ENCODE data around the gene TRIM45. TPM values are rescaled to one million over a fixed set of nuclear protein-coding genes. Genes with fewer than 3 reads are reported as not detected.
"Not testable (repeated sequence)": the region's sequence is repeated elsewhere in the genome, so short reads cannot be mapped to it uniquely, and the experiment has no call there.

Gene TRIM45
- total and polyA plus RNA-seq, 2 of the 4 experiments (the other 2 are of a cell fraction), result 2.0 to 5.1 TPM

- Histone ChIP-seq H3K4me1 (ENCODE audit: control insufficient read depth, insufficient read depth, low read length) (peaks cover 3% of the 10 kb centered on the region; the same call in 1 of the 2 replicates), H2AFZ (replicated peaks; ENCODE audit: low read length, poor library complexity) (no peak overlapping the region), H3K14ac (replicated peaks; ENCODE audit: low read depth, low read length) (no peak overlapping the region), H3K36me3 (ENCODE audit: control insufficient read depth, insufficient read depth, low read length) (no peaks in the 10 kb centered on the region), H3K27ac (ENCODE audit: insufficient read depth, low read length) (no peak overlapping the region), H2AK5ac (ENCODE audit: low read depth, low read length) (no peak overlapping the region), H3K18ac (ENCODE audit: low read depth, low read length) (no peak overlapping the region), H3K4ac (ENCODE audit: low read depth, low read length) (no peak overlapping the region), H3K9ac (ENCODE audit: low read depth, low read length) (no peak overlapping the region), H4K91ac (ENCODE audit: insufficient read depth, low read depth, low read length) (no peak overlapping the region), H3K9me1 (ENCODE audit: insufficient read depth, low read length) (no peaks in the 10 kb centered on the region), H3K79me1 (ENCODE audit: low read depth in 1 of 2, low read length in 2 of 2) (no peaks in the 10 kb centered on the region), H2AK9ac (replicated peaks; ENCODE audit: low read depth, low read length, poor library complexity) (no peak overlapping the region), H2BK20ac (ENCODE audit: low read depth, low read length) (no peak overlapping the region), H2BK120ac (ENCODE audit: low read depth, low read length) (no peak overlapping the region), H3K27me3 (ENCODE audit: control insufficient read depth, insufficient read depth, low read length) (peaks cover 5% of the 10 kb centered on the region), H3K4me3 (ENCODE audit: insufficient read depth, low read depth, low read length) (no peak overlapping the region), H2BK5ac (ENCODE audit: low read depth, low read length, poor library complexity, severe bottlenecking) (no peak overlapping the region), H4K5ac (ENCODE audit: low read depth, low read length) (no peak overlapping the region), H3K56ac (ENCODE audit: extremely low read depth, insufficient read depth, low read length) (no peak overlapping the region), H4K8ac (ENCODE audit: low read depth in 2 of 2, low read length in 2 of 2) (no peak overlapping the region), H2BK15ac (ENCODE audit: low read depth, low read length) (no peak overlapping the region), H3K4me2 (ENCODE audit: low read depth, low read length) (no peak overlapping the region), H3K23ac (ENCODE audit: low read depth, low read length) (no peak overlapping the region), H4K20me1 (ENCODE audit: insufficient read depth, low read length) (no peaks in the 10 kb centered on the region), H3K9me3 (ENCODE audit: control insufficient read depth, insufficient read depth, low read length) (peaks cover 2% of the 10 kb centered on the region; the same call in 1 of the 2 replicates)
- no TSS peak for BruUV-seq (replicated peaks)
- ChIA-PET CTCF (interaction anchor here (1.3 kb wide), 1 partner anchor 34 kb away, joined by 3 read pairs; no protein-coding TSS in a partner anchor), POLR2A (ENCODE audit: unreplicated experiment) (no interaction called here)
- no peak for DNase-seq
- no peak for ATAC-seq (ENCODE audit: low read depth)
- in situ Hi-C loops (cut with MboI; ENCODE audit: low sequenced_read_pairs), result no loop called here
- no CpG with 5 or more reads among the region's 1 CpG for WGBS, 2 experiments (ENCODE audit: extremely low coverage in 2 of 2, insufficient read length in 1 of 2)
- dilution Hi-C loops (cut with HindIII; ENCODE audit: low sequenced_read_pairs, unreplicated experiment), result no loop called here
- TF ChIP-seq NFE2L2 (IDR thresholded peaks at IDR 0.05; ENCODE audit: low read depth, low read length), result no peak
- no peak for TF ChIP-seq RAD21 (IDR thresholded peaks at IDR 0.05; ENCODE audit: low read length)
- no peak for TF ChIP-seq MAZ (IDR thresholded peaks at IDR 0.05; ENCODE audit: borderline replicate concordance, low read depth, low read length)
- TF ChIP-seq FOS (IDR thresholded peaks at IDR 0.05; ENCODE audit: low read depth, low read length), result no peak
- no peak for TF ChIP-seq MXI1 (IDR thresholded peaks at IDR 0.05; ENCODE audit: borderline replicate concordance, low read depth, low read length)
- TF ChIP-seq POLR2A (IDR thresholded peaks at IDR 0.05; ENCODE audit: low read depth, low read length), result no peak
- TF ChIP-seq BHLHE40 (IDR thresholded peaks at IDR 0.05; ENCODE audit: low read depth, low read length), result no peak
- TF ChIP-seq CEBPB (IDR thresholded peaks at IDR 0.05; ENCODE audit: low read depth, low read length), result no peak
- TF ChIP-seq ELK1 (IDR thresholded peaks at IDR 0.05; ENCODE audit: borderline replicate concordance, low read depth, low read length), result no peak
- no peak for TF ChIP-seq RCOR1 (IDR thresholded peaks at IDR 0.05; ENCODE audit: insufficient replicate concordance, low read length)
- intact Hi-C loops (cut with micrococcal nuclease), result no loop called here
These were observed 40.3 kb upstream of the TRIM45 start for GRCh38 chr1:117161887-117162286.

GRCh38 chr1:117151305-117151704 is 29.8 kb upstream of the TRIM45 start:
- H2BK20ac ChIP-seq (ENCODE audit: low read depth, low read length); H3K9me3 ChIP-seq (ENCODE audit: control insufficient read depth, insufficient read depth, low read length); H3K23ac ChIP-seq (ENCODE audit: low read depth, low read length); dilution Hi-C loops (cut with HindIII; ENCODE audit: low sequenced_read_pairs, unreplicated experiment); H2AK9ac ChIP-seq (replicated peaks; ENCODE audit: low read depth, low read length, poor library complexity); ATAC-seq (ENCODE audit: low read depth); H3K4ac ChIP-seq (ENCODE audit: low read depth, low read length); H2AFZ ChIP-seq (replicated peaks; ENCODE audit: low read length, poor library complexity); CTCF ChIA-PET; H3K9ac ChIP-seq (ENCODE audit: low read depth, low read length); H4K20me1 ChIP-seq (ENCODE audit: insufficient read depth, low read length); H4K5ac ChIP-seq (ENCODE audit: low read depth, low read length); H2BK120ac ChIP-seq (ENCODE audit: low read depth, low read length); H3K27ac ChIP-seq (ENCODE audit: insufficient read depth, low read length); H3K56ac ChIP-seq (ENCODE audit: extremely low read depth, insufficient read depth, low read length); intact Hi-C loops (cut with micrococcal nuclease); H3K36me3 ChIP-seq (ENCODE audit: control insufficient read depth, insufficient read depth, low read length); H3K18ac ChIP-seq (ENCODE audit: low read depth, low read length); H2BK5ac ChIP-seq (ENCODE audit: low read depth, low read length, poor library complexity, severe bottlenecking); H4K8ac ChIP-seq (ENCODE audit: low read depth in 2 of 2, low read length in 2 of 2); H2AK5ac ChIP-seq (ENCODE audit: low read depth, low read length); DNase-seq; POLR2A ChIA-PET (ENCODE audit: unreplicated experiment); H4K91ac ChIP-seq (ENCODE audit: insufficient read depth, low read depth, low read length); BruUV-seq (replicated peaks); H3K14ac ChIP-seq (replicated peaks; ENCODE audit: low read depth, low read length); H2BK15ac ChIP-seq (ENCODE audit: low read depth, low read length); H3K4me2 ChIP-seq (ENCODE audit: low read depth, low read length); H3K27me3 ChIP-seq (ENCODE audit: control insufficient read depth, insufficient read depth, low read length); H3K79me1 ChIP-seq (ENCODE audit: low read depth in 1 of 2, low read length in 2 of 2); H3K4me1 ChIP-seq (ENCODE audit: control insufficient read depth, insufficient read depth, low read length); H3K4me3 ChIP-seq (ENCODE audit: insufficient read depth, low read depth, low read length); in situ Hi-C loops (cut with MboI; ENCODE audit: low sequenced_read_pairs): not testable (repeated sequence)
- no CpG with 5 or more reads among the region's 5 CpGs for WGBS, 2 experiments (ENCODE audit: extremely low coverage in 2 of 2, insufficient read length in 1 of 2)
- peaks cover 10% of the 10 kb centered on the region for H3K9me1 ChIP-seq (ENCODE audit: insufficient read depth, low read length)

All from IMR-90 (cell line).